ENCODE measurements around the gene EFHC1. TPM values are rescaled to one million over a fixed set of nuclear protein-coding genes. Genes with fewer than 3 reads are reported as not detected.
A peak's percentile ranks its signal among the peaks of the same experiment; 100 is the strongest.

EFHC1 gene
- total and polyA plus RNA-seq, 2 donors (not counting 1 experiment from before 2014, with no cell fraction given): 19.4 to 34.8 TPM

DNA sequence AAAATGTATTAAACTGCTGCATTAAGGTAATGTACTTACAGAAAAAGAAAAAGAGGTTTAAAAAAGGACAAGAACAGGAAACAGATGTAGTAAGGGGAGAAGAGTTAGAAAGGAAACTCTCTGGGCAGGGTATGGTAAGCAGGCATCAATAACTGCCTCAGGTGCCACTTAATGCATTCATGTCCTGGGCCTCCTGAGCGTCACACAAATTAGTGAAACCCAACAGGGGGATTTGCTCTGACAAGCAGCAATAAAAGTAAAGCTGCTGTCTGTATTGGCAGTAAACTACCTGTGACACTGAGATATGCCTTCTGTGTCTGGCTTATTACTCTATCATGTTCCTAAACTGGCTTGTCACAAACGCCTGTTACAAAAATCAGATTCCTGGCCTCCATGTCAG, 1.5 kb upstream of the EFHC1 start:
- intact Hi-C loops (cut with micrococcal nuclease): no loop called here
- ChIA-PET POLR2A (interaction anchor here (1.2 to 1.8 kb wide), 2 partner anchors 158 to 245 kb away, joined by 3 to 4 read pairs; no protein-coding TSS in a partner anchor), CTCF (interaction anchor here (0.6 to 7.6 kb wide), 15 partner anchors 13 to 579 kb away, joined by 3 to 79 read pairs (median 11); partner anchors contain the start of genes MCM3 and PAQR8)
- H3K36me3 ChIP-seq (replicated peaks in 1 of 2; ENCODE audit: control extremely low read depth in 1 of 2, control insufficient read depth in 1 of 2, extremely low read depth in 1 of 2, insufficient read depth in 2 of 2, low read length in 1 of 2): no peaks in the 10 kb centered on the region
- Mint-ChIP-seq H3K27ac (no peak overlapping the region), H3K9me3 (ENCODE audit: insufficient read depth) (no peaks in the 10 kb centered on the region), H3K27me3 (peaks cover 4% of the 10 kb centered on the region), H3K4me1 (peaks cover 11% of the 10 kb centered on the region), H3K4me3 (no peak overlapping the region)
- no peak for DNase-seq
- peaks cover 7% of the 10 kb centered on the region for H3K79me2 ChIP-seq (ENCODE audit: control insufficient read depth, insufficient read depth, low read length)
- H4K20me1 ChIP-seq (ENCODE audit: control insufficient read depth, insufficient read depth, low read length, poor library complexity, severe bottlenecking): no peaks in the 10 kb centered on the region
- H3K4me3 ChIP-seq (ENCODE audit: control extremely low read depth in 1 of 5, extremely low read depth in 1 of 5, insufficient read depth in 1 of 5, low read depth in 2 of 5, low read length in 4 of 5): no peak overlapping the region
- TF ChIP-seq EZH2 (IDR thresholded peaks at IDR 0.05; ENCODE audit: borderline replicate concordance, insufficient read depth, low read depth, low read length, poor library complexity, severe bottlenecking): no peak
- TF ChIP-seq, protein P1, sequence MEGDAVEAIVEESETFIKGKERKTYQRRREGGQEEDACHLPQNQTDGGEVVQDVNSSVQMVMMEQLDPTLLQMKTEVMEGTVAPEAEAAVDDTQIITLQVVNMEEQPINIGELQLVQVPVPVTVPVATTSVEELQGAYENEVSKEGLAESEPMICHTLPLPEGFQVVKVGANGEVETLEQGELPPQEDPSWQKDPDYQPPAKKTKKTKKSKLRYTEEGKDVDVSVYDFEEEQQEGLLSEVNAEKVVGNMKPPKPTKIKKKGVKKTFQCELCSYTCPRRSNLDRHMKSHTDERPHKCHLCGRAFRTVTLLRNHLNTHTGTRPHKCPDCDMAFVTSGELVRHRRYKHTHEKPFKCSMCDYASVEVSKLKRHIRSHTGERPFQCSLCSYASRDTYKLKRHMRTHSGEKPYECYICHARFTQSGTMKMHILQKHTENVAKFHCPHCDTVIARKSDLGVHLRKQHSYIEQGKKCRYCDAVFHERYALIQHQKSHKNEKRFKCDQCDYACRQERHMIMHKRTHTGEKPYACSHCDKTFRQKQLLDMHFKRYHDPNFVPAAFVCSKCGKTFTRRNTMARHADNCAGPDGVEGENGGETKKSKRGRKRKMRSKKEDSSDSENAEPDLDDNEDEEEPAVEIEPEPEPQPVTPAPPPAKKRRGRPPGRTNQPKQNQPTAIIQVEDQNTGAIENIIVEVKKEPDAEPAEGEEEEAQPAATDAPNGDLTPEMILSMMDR (IDR thresholded peaks at IDR 0.05): no peak
- H3K27me3 ChIP-seq (replicated peaks in 1 of 4; ENCODE audit: control extremely low read depth in 1 of 4, control insufficient read depth in 3 of 4, insufficient read depth in 4 of 4, low read length in 3 of 4): no peaks in the 10 kb centered on the region
- WGBS (ENCODE audit: insufficient coverage): 36% methylated on average over 1 of the region's 2 CpGs
- H2AFZ ChIP-seq (ENCODE audit: insufficient read depth, low read depth, low read length, poor library complexity, severe bottlenecking): no peak overlapping the region
- peaks cover 16 to 20% of the 10 kb centered on the region in 2 donors for H3K4me1 ChIP-seq (ENCODE audit: control insufficient read depth in 2 of 2, insufficient read depth in 2 of 2, low read length in 2 of 2)
- no peak overlapping the region for H3K4me2 ChIP-seq (replicated peaks; ENCODE audit: low read depth, low read length, poor library complexity, severe bottlenecking)
- H3K9ac ChIP-seq (ENCODE audit: low read length): no peak overlapping the region
- ATAC-seq (ENCODE audit: low read depth): no peak
- no peaks in the 10 kb centered on the region for H3K9me3 ChIP-seq (ENCODE audit: control extremely low read depth in 1 of 3, control insufficient read depth in 2 of 3, insufficient read depth in 1 of 3, low read length in 2 of 3)
- H3K27ac ChIP-seq (ENCODE audit: low read length in 2 of 2): no peak overlapping the region

DNA sequence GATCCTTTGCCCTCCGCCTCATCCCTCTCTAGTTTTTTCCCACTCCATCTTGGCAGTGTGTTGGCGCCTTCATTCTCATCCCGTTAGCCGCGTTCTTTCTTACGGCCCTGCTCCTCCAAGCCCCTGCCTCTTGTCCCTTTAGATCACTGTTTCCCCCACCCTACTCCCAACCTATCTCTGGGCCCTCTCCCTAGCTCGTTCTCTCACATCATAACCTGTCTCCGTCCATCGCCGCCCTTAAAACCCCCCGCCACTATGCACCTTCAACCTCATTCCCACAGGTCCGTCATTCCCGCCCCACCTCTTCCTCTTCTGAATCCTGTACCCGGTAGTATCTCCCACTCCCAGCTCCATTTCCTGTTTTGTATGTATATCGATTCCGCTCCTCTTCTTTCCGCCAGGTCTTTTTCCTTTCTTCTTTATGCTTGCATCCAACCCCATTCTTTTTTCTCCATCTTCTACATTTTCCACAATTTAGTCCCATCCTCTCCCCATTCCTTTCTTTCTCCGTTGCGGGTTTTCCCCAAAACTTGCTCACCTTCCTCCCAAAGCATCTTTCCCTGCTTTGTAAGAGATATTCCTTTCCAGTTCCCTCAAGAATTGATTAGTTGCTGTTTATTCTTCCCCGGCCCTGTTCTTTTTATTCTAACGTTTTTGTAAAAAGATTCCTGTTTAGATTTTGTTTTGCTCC, 671 bp downstream of the EFHC1 start:
- peak overlapping the region; percentile 78 for H3K9ac ChIP-seq (ENCODE audit: low read length)
- H3K4me3 ChIP-seq (ENCODE audit: control extremely low read depth in 1 of 5, extremely low read depth in 1 of 5, insufficient read depth in 1 of 5, low read depth in 2 of 5, low read length in 4 of 5): peak overlapping the region; percentile 67 to 90 (median 86)
- no peaks in the 10 kb centered on the region for H3K27me3 Mint-ChIP-seq
- H3K27me3 ChIP-seq (replicated peaks in 1 of 4; ENCODE audit: control extremely low read depth in 1 of 4, control insufficient read depth in 3 of 4, insufficient read depth in 4 of 4, low read length in 3 of 4): no peaks in the 10 kb centered on the region
- H2AFZ ChIP-seq (ENCODE audit: insufficient read depth, low read depth, low read length, poor library complexity, severe bottlenecking): peak overlapping the region; percentile 90
- H3K4me1 Mint-ChIP-seq: peaks cover 9% of the 10 kb centered on the region
- H3K4me3 Mint-ChIP-seq: no peak overlapping the region
- H3K4me1 ChIP-seq (ENCODE audit: control insufficient read depth in 2 of 2, insufficient read depth in 2 of 2, low read length in 2 of 2): peaks cover 16% of the 10 kb centered on the region in 2 donors
- intact Hi-C loops (cut with micrococcal nuclease): loop anchor here (1.0 to 5.0 kb wide), 8 partner anchors 59 to 574 kb away; partner anchors contain the start of genes GSTA4, MCM3 and PAQR8
- no peak for ATAC-seq (ENCODE audit: low read depth)
- H3K4me2 ChIP-seq (replicated peaks; ENCODE audit: low read depth, low read length, poor library complexity, severe bottlenecking): peak overlapping the region; percentile 84
- no peaks in the 10 kb centered on the region for H3K9me3 Mint-ChIP-seq (ENCODE audit: insufficient read depth)
- ChIA-PET CTCF (interaction anchor here (0.9 to 7.6 kb wide), 10 partner anchors 22 to 241 kb away, joined by 3 to 79 read pairs (median 5); partner anchors contain the start of gene MCM3), POLR2A (interaction anchor here (2.1 kb wide), 1 partner anchor 78 kb away, joined by 5 read pairs; no protein-coding TSS in a partner anchor)
- H3K9me3 ChIP-seq (ENCODE audit: control extremely low read depth in 1 of 3, control insufficient read depth in 2 of 3, insufficient read depth in 1 of 3, low read length in 2 of 3): no peaks in the 10 kb centered on the region
- WGBS (ENCODE audit: insufficient coverage): 14% methylated on average over 19 of the region's 21 CpGs
- H4K20me1 ChIP-seq (ENCODE audit: control insufficient read depth, insufficient read depth, low read length, poor library complexity, severe bottlenecking): no peaks in the 10 kb centered on the region
- no peaks in the 10 kb centered on the region for H3K36me3 ChIP-seq (replicated peaks in 1 of 2; ENCODE audit: control extremely low read depth in 1 of 2, control insufficient read depth in 1 of 2, extremely low read depth in 1 of 2, insufficient read depth in 2 of 2, low read length in 1 of 2)
- TF ChIP-seq, protein P1 (IDR thresholded peaks at IDR 0.05): no peak
- TF ChIP-seq EZH2 (IDR thresholded peaks at IDR 0.05; ENCODE audit: borderline replicate concordance, insufficient read depth, low read depth, low read length, poor library complexity, severe bottlenecking): no peak
- H3K79me2 ChIP-seq (ENCODE audit: control insufficient read depth, insufficient read depth, low read length): peaks cover 7% of the 10 kb centered on the region
- H3K27ac ChIP-seq (ENCODE audit: low read length in 2 of 2): peak overlapping the region; percentile 50 to 84
- no peak for DNase-seq
- no peak overlapping the region for H3K27ac Mint-ChIP-seq

Measured in B cell (primary cell).